Activated CD8-positive, alpha-beta memory T cell treated with anti-CD3 and anti-CD28 coated beads for 24 hours (primary cell): ENCODE measurements around the gene CDK9.

Source experiments
- DNase-seq: peaks from one replicate; pipeline ENCODE4 v3.0.0-alpha.2; 2020

CDK9 gene

GRCh38 chr9:127762111-127762676 is 23.6 kb upstream of the CDK9 start:
- no peak for DNase-seq

GRCh38 chr9:127763918-127764384 is 21.9 kb upstream of the CDK9 start:
- peak; percentile 64 for DNase-seq

GRCh38 chr9:127765418-127765817 is 20.4 kb upstream of the CDK9 start:
- no peak for DNase-seq

GRCh38 chr9:127767410-127767809 is 18.4 kb upstream of the CDK9 start:
- peak; percentile 63 for DNase-seq

- DNase-seq, result no peak
Measured at GRCh38 chr9:127767909-127768331, 17.9 kb upstream of the CDK9 start.

- DNase-seq, result no peak
Measured at GRCh38 chr9:127768698-127769097, 17.1 kb upstream of the CDK9 start.

GRCh38 chr9:127769101-127769500 is 16.7 kb upstream of the CDK9 start:
- no peak for DNase-seq

- peak; percentile 64 for DNase-seq
Measured at GRCh38 chr9:127769929-127770582, 15.8 kb upstream of the CDK9 start.

GRCh38 chr9:127770583-127770904 is 15.3 kb upstream of the CDK9 start:
- DNase-seq, result no peak

- peak; percentile 99 for DNase-seq
Measured at GRCh38 chr9:127770905-127771569, 14.8 kb upstream of the CDK9 start.

GRCh38 chr9:127771570-127772189 is 14.2 kb upstream of the CDK9 start:
- no peak for DNase-seq

- no peak for DNase-seq
Measured at GRCh38 chr9:127772603-127773002, 13.2 kb upstream of the CDK9 start.

- no peak for DNase-seq
Measured at GRCh38 chr9:127773272-127773671, 12.6 kb upstream of the CDK9 start.

- no peak for DNase-seq
Measured at GRCh38 chr9:127773981-127774380, 11.9 kb upstream of the CDK9 start.

GRCh38 chr9:127776195-127776923 is 9.5 kb upstream of the CDK9 start:
- DNase-seq, result peak; percentile 85

- peak; percentile 78 for DNase-seq
Measured at GRCh38 chr9:127776924-127777289, 8.9 kb upstream of the CDK9 start.

- DNase-seq, result peak; percentile 71
Measured at GRCh38 chr9:127777368-127777980, 8.4 kb upstream of the CDK9 start.

GRCh38 chr9:127778280-127779135 is 7.3 kb upstream of the CDK9 start, which contains the start of gene SH2D3C:
TSS of gene SH2D3C (minus strand) at chr9:127778666. CDS start at chr9:127778627, 39 bp downstream.
- DNase-seq, result peak; percentile 84

- DNase-seq, result no peak
Measured at GRCh38 chr9:127779136-127779981, 6.5 kb upstream of the CDK9 start.

- DNase-seq, result peak; percentile 68
Measured at GRCh38 chr9:127780126-127780885, 5.5 kb upstream of the CDK9 start.
